ENCODE data around the gene MAPK8IP2.
"Not testable (repeated sequence)": the region's sequence is repeated elsewhere in the genome, so short reads cannot be mapped to it uniquely, and the experiment has no call there.

The MAPK8IP2 gene

GRCh38 chr22:50601669-50602337 lies 1.2 kb downstream of the MAPK8IP2 start:
- no peak for DNase-seq

GRCh38 chr22:50602338-50602700 lies 1.7 kb downstream of the MAPK8IP2 start:
- no peak for DNase-seq

GRCh38 chr22:50603511-50604255 lies 3.1 kb downstream of the MAPK8IP2 start:
- no peak for DNase-seq

- DNase-seq: no peak
Measured at GRCh38 chr22:50604256-50605001, 3.8 kb downstream of the MAPK8IP2 start.

- DNase-seq: no peak
Measured at GRCh38 chr22:50605002-50605612, 4.5 kb downstream of the MAPK8IP2 start.

GRCh38 chr22:50605613-50606074 lies 5.1 kb downstream of the MAPK8IP2 start:
- DNase-seq: no peak

GRCh38 chr22:50606165-50606945 lies 5.8 kb downstream of the MAPK8IP2 start:
- no peak for DNase-seq

GRCh38 chr22:50606946-50607658 lies 6.5 kb downstream of the MAPK8IP2 start:
- no peak for DNase-seq

- DNase-seq: no peak
Measured at GRCh38 chr22:50607659-50608020, 7.0 kb downstream of the MAPK8IP2 start.

- not testable (repeated sequence) for DNase-seq
Measured at GRCh38 chr22:50608058-50608840, 7.7 kb downstream of the MAPK8IP2 start.

- DNase-seq: no peak
Measured at GRCh38 chr22:50608996-50609395, 8.4 kb downstream of the MAPK8IP2 start.

GRCh38 chr22:50609599-50609998 lies 9.0 kb downstream of the MAPK8IP2 start:
- DNase-seq: no peak

GRCh38 chr22:50610041-50610451 lies 9.5 kb downstream of the MAPK8IP2 start:
- DNase-seq: no peak

GRCh38 chr22:50610581-50610980 lies 10.0 kb downstream of the MAPK8IP2 start:
- no peak for DNase-seq

GRCh38 chr22:50611341-50612060 lies 10.9 kb downstream of the MAPK8IP2 start:
- no peak for DNase-seq

GRCh38 chr22:50612168-50612527 lies 11.6 kb downstream of the MAPK8IP2 start:
- DNase-seq: no peak

- DNase-seq: no peak
Measured at GRCh38 chr22:50612528-50613221, 12.1 kb downstream of the MAPK8IP2 start.

- no peak for DNase-seq
Measured at GRCh38 chr22:50613291-50613981, 12.8 kb downstream of the MAPK8IP2 start.

- not testable (repeated sequence) for DNase-seq
Measured at GRCh38 chr22:50614296-50614695, 13.7 kb downstream of the MAPK8IP2 start.

Measured in Kasumi-1 (cell line).